Panc1 (cell line): ENCODE measurements around the gene ATP5PB. TPM values are rescaled to one million over a fixed set of nuclear protein-coding genes. Genes with fewer than 3 reads are reported as not detected.
A peak's percentile ranks its signal among the peaks of the same experiment; 100 is the strongest.

Source experiments
- ATAC-seq: fragments of 200-7000 bp; cut with Tn5 transposase; 2 replicates; pipeline ENCODE4 v1.9.1; 2020; ENCODE audit warnings: mild to moderate bottlenecking, moderate library complexity
- BruUV-seq: library from RNA; stranded (reverse); fragments of 400-500 nt; replicated peaks from 2 replicates; lab custom pipeline; 2021; lab: Mats Ljungman, UMichigan
- CTCF ChIA-PET: fragments of 300-600 bp; sonication (Branson Sonifier 250); formaldehyde crosslinking; loops from one replicate; lab custom pipeline; 2022; ENCODE audit warnings: antibody characterized with exemption; lab: Charles Lee
- POLR2A ChIA-PET: fragments of 300-600 bp; sonication (Branson Sonifier 250); formaldehyde crosslinking; loops from one replicate; lab custom pipeline; 2022; ENCODE audit warnings: antibody characterized with exemption; lab: Charles Lee
- DNase-seq: peaks from one replicate; pipeline ENCODE4 v3.0.0-alpha.2; 2010; ENCODE audit warnings: low read depth, low spot score
- H3K27ac ChIP-seq: 2 replicates; pipeline ENCODE4 v1.5.1; 2011; ENCODE audit warnings: mild to moderate bottlenecking, low read length, inconsistent platforms
- H3K27me3 ChIP-seq: fragments of 200-500 bp; sonication (Bioruptor generic); 2 replicates; pipeline ENCODE4 v1.6.0; 2014; ENCODE audit warnings: low read length, inconsistent platforms; ENCODE audit not compliant: control insufficient read depth, insufficient read depth
- H3K36me3 ChIP-seq: fragments of 200-500 bp; sonication (Bioruptor generic); 2 replicates; pipeline ENCODE4 v1.5.1; 2014; ENCODE audit warnings: inconsistent platforms, mild to moderate bottlenecking, low read length, moderate library complexity; ENCODE audit not compliant: control insufficient read depth, insufficient read depth
- H3K4me1 ChIP-seq: 2 replicates; pipeline ENCODE4 v1.5.1; 2011; ENCODE audit warnings: inconsistent platforms, mild to moderate bottlenecking, low read length, moderate library complexity; ENCODE audit not compliant: control insufficient read depth, insufficient read depth
- H3K4me3 ChIP-seq, 2 experiments: 2 replicates each; pipeline ENCODE4 v1.5.1; 2011 to 2012; ENCODE audit warnings: low read depth in 2 of 2, low read length in 2 of 2, mild to moderate bottlenecking in 2 of 2, inconsistent platforms in 1 of 2, moderate library complexity in 1 of 2
- H3K9me3 ChIP-seq: fragments of 200-500 bp; sonication (Bioruptor generic); 2 replicates; pipeline ENCODE4 v1.5.1; 2014; ENCODE audit warnings: low read depth, mild to moderate bottlenecking, inconsistent platforms, low read length, moderate library complexity; ENCODE audit not compliant: control insufficient read depth, insufficient read depth
- POLR2AphosphoS5 ChIP-seq: IDR thresholded peaks from 2 replicates; pipeline ENCODE4 v1.6.1; 2012; ENCODE audit warnings: mild to moderate bottlenecking, low read depth, low read length, moderate library complexity
- SIN3A ChIP-seq: IDR thresholded peaks from 2 replicates; pipeline ENCODE4 v1.6.1; 2012; ENCODE audit warnings: low read depth, mild to moderate bottlenecking, low read length, moderate library complexity, borderline replicate concordance; ENCODE audit not compliant: insufficient read depth
- TCF7L2 ChIP-seq: IDR thresholded peaks from 2 replicates; pipeline ENCODE4 v1.6.1; 2011; ENCODE audit warnings: mild to moderate bottlenecking, low read depth, low read length, inconsistent platforms
- in situ Hi-C: cut with HindIII; loops from 2 replicates; pipeline ENCODE4 v1.10.0; 2016; ENCODE audit warnings: low sequenced_read_pairs, low pct_unique_long_range_greater_than_20kb
- intact Hi-C: fragments of 100-400 bp; cut with micrococcal nuclease; formaldehyde crosslinking; loops from one replicate; pipeline ENCODE4 v1.10.0; 2022; ENCODE audit not compliant: unreplicated experiment
- total RNA-seq: library from RNA; stranded (reverse); gene quantifications from one replicate; pipeline ENCODE4 v1.2.1, GENCODE V29; 2021; ENCODE audit not compliant: unreplicated experiment
- TF ChIP-seq, protein P1 (sequence below), 2 experiments: IDR thresholded peaks; 2 replicates each; pipeline ENCODE4 v1.6.1; 2011 to 2012; ENCODE audit warnings: low read depth in 2 of 2, control low read depth in 1 of 2, low read length in 1 of 2, mild to moderate bottlenecking in 1 of 2, moderate library complexity in 1 of 2; ENCODE audit not compliant: insufficient read depth in 1 of 2
- TF ChIP-seq, protein P2 (sequence below): fragments of 450-650 bp; IDR thresholded peaks from 2 replicates; pipeline ENCODE4 v1.5.1; 2017; ENCODE audit warnings: mild to moderate bottlenecking

The ATP5PB gene
- total RNA-seq, 1 experiment from 2014 or later, result 178 TPM

- TF ChIP-seq, protein P1, sequence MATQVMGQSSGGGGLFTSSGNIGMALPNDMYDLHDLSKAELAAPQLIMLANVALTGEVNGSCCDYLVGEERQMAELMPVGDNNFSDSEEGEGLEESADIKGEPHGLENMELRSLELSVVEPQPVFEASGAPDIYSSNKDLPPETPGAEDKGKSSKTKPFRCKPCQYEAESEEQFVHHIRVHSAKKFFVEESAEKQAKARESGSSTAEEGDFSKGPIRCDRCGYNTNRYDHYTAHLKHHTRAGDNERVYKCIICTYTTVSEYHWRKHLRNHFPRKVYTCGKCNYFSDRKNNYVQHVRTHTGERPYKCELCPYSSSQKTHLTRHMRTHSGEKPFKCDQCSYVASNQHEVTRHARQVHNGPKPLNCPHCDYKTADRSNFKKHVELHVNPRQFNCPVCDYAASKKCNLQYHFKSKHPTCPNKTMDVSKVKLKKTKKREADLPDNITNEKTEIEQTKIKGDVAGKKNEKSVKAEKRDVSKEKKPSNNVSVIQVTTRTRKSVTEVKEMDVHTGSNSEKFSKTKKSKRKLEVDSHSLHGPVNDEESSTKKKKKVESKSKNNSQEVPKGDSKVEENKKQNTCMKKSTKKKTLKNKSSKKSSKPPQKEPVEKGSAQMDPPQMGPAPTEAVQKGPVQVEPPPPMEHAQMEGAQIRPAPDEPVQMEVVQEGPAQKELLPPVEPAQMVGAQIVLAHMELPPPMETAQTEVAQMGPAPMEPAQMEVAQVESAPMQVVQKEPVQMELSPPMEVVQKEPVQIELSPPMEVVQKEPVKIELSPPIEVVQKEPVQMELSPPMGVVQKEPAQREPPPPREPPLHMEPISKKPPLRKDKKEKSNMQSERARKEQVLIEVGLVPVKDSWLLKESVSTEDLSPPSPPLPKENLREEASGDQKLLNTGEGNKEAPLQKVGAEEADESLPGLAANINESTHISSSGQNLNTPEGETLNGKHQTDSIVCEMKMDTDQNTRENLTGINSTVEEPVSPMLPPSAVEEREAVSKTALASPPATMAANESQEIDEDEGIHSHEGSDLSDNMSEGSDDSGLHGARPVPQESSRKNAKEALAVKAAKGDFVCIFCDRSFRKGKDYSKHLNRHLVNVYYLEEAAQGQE (IDR thresholded peaks at IDR 0.05; ENCODE audit: insufficient read depth in 1 of 2, low read depth in 2 of 2, low read length in 1 of 2), result no peak
- TF ChIP-seq, protein P2, sequence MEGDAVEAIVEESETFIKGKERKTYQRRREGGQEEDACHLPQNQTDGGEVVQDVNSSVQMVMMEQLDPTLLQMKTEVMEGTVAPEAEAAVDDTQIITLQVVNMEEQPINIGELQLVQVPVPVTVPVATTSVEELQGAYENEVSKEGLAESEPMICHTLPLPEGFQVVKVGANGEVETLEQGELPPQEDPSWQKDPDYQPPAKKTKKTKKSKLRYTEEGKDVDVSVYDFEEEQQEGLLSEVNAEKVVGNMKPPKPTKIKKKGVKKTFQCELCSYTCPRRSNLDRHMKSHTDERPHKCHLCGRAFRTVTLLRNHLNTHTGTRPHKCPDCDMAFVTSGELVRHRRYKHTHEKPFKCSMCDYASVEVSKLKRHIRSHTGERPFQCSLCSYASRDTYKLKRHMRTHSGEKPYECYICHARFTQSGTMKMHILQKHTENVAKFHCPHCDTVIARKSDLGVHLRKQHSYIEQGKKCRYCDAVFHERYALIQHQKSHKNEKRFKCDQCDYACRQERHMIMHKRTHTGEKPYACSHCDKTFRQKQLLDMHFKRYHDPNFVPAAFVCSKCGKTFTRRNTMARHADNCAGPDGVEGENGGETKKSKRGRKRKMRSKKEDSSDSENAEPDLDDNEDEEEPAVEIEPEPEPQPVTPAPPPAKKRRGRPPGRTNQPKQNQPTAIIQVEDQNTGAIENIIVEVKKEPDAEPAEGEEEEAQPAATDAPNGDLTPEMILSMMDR, result no peak
- TF ChIP-seq POLR2AphosphoS5 (no peak), SIN3A (no peak), TCF7L2 (no peak)
- ChIA-PET CTCF (no interaction called here), POLR2A (no interaction called here)
- Histone ChIP-seq H3K27me3 (no peaks in the 10 kb centered on the region), H3K4me1 (no peaks in the 10 kb centered on the region), H3K36me3 (no peaks in the 10 kb centered on the region), H3K27ac (no peak overlapping the region), H3K4me3 (no peak overlapping the region), H3K9me3 (no peaks in the 10 kb centered on the region)
- in situ Hi-C loops, result no loop called here
- ATAC-seq (no peak), DNase-seq (no peak)
- intact Hi-C loops, result loop anchor here (10.0 kb wide), 1 partner anchor 264 kb away; no protein-coding TSS in a partner anchor
- BruUV-seq, result no TSS peak
These were observed 31.4 kb downstream of the ATP5PB start for GRCh38 chr1:111480674-111481073.

DNA sequence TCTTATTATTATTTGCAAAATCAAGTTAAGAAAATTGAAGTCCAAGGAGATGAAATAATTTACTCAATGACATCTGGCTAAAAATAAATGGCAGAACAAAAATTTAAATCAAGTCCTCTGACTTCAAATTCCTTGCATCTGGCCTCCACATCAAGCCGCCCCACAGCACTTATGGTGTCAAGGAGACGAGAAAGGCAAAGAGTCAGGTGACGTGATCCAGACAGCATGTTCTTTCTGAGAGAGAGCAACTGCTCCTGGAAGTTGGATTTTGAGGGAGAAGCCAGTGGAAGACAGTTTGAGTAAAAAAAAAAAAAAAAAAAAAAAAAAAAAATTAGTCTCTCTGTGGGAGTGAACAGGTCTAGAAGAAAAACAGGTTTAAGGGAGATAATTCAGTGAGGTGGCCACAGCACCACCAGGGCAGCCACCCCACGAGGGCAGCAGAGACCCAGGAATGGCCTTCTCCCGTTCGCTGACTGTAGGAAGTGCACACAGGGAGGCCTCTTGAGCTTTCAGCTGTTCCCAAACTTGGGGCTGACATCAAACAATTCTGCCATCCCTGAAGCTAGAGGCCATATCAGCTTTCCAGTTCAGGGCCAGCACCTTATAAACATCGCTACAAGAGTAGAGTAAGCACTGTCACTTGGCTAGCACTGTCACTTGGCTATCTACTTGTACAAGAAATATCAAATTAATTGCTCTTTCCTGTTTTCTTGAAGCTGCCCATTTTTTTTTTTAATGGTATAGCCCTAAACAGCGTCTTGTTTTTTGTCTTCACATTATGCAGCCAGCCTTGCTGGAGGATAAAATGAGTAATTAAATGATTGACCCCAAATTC, 32.3 kb downstream of the ATP5PB start:
- in situ Hi-C loops (no loop called here), intact Hi-C loops (loop anchor here (10.0 kb wide), 1 partner anchor 263 kb away; no protein-coding TSS in a partner anchor)
- H3K27me3 ChIP-seq, result no peaks in the 10 kb centered on the region
- DNase-seq (peak; percentile 46), ATAC-seq (peak; percentile 91)
- TF ChIP-seq, protein P2, result peak; percentile 70
- TF ChIP-seq, protein P1 (IDR thresholded peaks at IDR 0.05; ENCODE audit: insufficient read depth in 1 of 2, low read depth in 2 of 2, low read length in 1 of 2), result no peak
- no peak overlapping the region for H3K4me3 ChIP-seq
- BruUV-seq, result no TSS peak
- H3K36me3 ChIP-seq, result no peaks in the 10 kb centered on the region
- POLR2A ChIA-PET, result no interaction called here
- H3K9me3 ChIP-seq, result no peaks in the 10 kb centered on the region
- H3K4me1 ChIP-seq, result no peaks in the 10 kb centered on the region
- CTCF ChIA-PET, result interaction anchor here (0.6 to 1.3 kb wide), 14 partner anchors 9 to 888 kb away, joined by 3 to 13 read pairs (median 6); no protein-coding TSS in a partner anchor
- no peak overlapping the region for H3K27ac ChIP-seq
